Measurements from ENCODE around the gene ACADSB. TPM values are rescaled to one million over a fixed set of nuclear protein-coding genes. Genes with fewer than 3 reads are reported as not detected.

The ACADSB gene
- polyA plus RNA-seq (20.3 and 21.7 TPM in 2 replicates), polyA minus RNA-seq (25.6 and 31.5 TPM in 2 replicates)

DNA sequence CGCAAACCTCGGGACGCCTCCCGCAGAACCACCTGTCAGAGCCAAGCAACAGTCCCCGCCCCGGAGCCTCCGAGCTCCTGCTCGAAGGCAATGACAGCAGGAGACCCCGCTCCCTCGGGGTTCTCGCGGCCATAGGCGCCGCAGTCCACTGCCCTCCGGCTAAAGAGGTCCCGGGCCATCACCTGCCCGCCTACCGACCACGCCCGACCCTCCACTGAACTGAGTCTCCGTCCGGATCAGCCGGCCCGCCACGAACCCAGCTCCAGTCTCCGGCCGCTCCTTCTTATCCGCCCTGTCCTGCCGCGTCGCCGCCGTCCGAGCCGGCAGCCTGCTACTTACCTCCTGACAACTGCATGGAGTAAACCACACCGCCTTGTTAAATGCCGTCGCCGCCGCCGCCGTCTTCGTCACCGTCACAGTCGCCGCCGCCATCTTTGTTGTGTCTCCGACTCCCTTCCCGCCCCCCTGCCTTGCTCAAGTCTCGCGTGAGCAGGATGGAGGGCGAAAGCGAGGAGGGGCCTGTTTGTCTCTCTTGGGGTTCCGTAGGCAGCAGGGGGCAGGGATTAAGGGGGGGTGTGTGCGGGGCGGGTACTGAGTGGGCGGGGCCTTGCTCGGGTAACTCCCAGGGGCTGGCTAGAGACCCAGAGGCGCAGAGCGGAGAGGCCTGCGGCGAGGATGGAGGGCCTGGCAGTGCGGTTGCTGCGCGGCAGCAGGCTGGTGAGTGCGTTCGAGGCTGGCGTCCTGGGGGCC is at the start of gene ACADSB, which contains the start of gene IKZF5:
Gene ACADSB (plus strand): TSS at position 652 of the 750 bp plus-strand sequence. CDS start 24 bp downstream, at position 676.
Gene IKZF5 (minus strand): TSS at position 441 of the 750 bp plus-strand sequence. CDS start 10,170 bp downstream, outside the sequence.
- Histone ChIP-seq H3K79me2 (replicated peaks; ENCODE audit: insufficient read depth, low read length) (peaks cover 46% of the 10 kb centered on the region), H3K36me3 (ENCODE audit: insufficient read depth, low read length) (no peaks in the 10 kb centered on the region), H2AFZ (ENCODE audit: low read depth, low read length) (peak within 1 kb of the TSS; percentile 96), H3K27ac (ENCODE audit: low read length) (peak within 1 kb of the TSS; percentile 77), H3F3A (ENCODE audit: insufficient read depth, low read length, poor library complexity, severe bottlenecking) (no peaks in the 10 kb centered on the region), H3K4me3 (ENCODE audit: low read length) (peak within 1 kb of the TSS; percentile 83), H3K27me3 (ENCODE audit: insufficient read depth, low read depth, low read length) (no peaks in the 10 kb centered on the region), H3K9ac (ENCODE audit: low read length) (peak within 1 kb of the TSS; percentile 87), H3K9me3 (ENCODE audit: low read length) (no peaks in the 10 kb centered on the region), H4K20me1 (ENCODE audit: insufficient read depth) (no peaks in the 10 kb centered on the region), H3K9me2 (ENCODE audit: insufficient read depth, low read length) (no peaks in the 10 kb centered on the region), H3K4me2 (ENCODE audit: low read length) (peak within 1 kb of the TSS; percentile 87)
- TF ChIP-seq MXI1 (conservative IDR thresholded peaks at IDR 0.05; ENCODE audit: poor library complexity, severe bottlenecking), result peak; percentile 58
- TF ChIP-seq, protein P1, sequence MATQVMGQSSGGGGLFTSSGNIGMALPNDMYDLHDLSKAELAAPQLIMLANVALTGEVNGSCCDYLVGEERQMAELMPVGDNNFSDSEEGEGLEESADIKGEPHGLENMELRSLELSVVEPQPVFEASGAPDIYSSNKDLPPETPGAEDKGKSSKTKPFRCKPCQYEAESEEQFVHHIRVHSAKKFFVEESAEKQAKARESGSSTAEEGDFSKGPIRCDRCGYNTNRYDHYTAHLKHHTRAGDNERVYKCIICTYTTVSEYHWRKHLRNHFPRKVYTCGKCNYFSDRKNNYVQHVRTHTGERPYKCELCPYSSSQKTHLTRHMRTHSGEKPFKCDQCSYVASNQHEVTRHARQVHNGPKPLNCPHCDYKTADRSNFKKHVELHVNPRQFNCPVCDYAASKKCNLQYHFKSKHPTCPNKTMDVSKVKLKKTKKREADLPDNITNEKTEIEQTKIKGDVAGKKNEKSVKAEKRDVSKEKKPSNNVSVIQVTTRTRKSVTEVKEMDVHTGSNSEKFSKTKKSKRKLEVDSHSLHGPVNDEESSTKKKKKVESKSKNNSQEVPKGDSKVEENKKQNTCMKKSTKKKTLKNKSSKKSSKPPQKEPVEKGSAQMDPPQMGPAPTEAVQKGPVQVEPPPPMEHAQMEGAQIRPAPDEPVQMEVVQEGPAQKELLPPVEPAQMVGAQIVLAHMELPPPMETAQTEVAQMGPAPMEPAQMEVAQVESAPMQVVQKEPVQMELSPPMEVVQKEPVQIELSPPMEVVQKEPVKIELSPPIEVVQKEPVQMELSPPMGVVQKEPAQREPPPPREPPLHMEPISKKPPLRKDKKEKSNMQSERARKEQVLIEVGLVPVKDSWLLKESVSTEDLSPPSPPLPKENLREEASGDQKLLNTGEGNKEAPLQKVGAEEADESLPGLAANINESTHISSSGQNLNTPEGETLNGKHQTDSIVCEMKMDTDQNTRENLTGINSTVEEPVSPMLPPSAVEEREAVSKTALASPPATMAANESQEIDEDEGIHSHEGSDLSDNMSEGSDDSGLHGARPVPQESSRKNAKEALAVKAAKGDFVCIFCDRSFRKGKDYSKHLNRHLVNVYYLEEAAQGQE (IDR thresholded peaks at IDR 0.05; ENCODE audit: borderline replicate concordance), result peak; percentile 69
- no peak for TF ChIP-seq SMC3 (conservative IDR thresholded peaks at IDR 0.05; ENCODE audit: poor library complexity)
- no peak for TF ChIP-seq EP300 (conservative IDR thresholded peaks at IDR 0.05; ENCODE audit: poor library complexity, severe bottlenecking)
- TF ChIP-seq POLR2AphosphoS5 (IDR thresholded peaks at IDR 0.05), result peak; percentile 97
- TF ChIP-seq TAF1 (IDR thresholded peaks at IDR 0.05; ENCODE audit: low read depth), result peak; percentile 94
- TF ChIP-seq CTCF (IDR thresholded peaks at IDR 0.05; ENCODE audit: poor library complexity, severe bottlenecking), result no peak
- TF ChIP-seq RAD21 (conservative IDR thresholded peaks at IDR 0.05), result no peak
- no peak for TF ChIP-seq EZH2 (IDR thresholded peaks at IDR 0.05; ENCODE audit: borderline replicate concordance, insufficient read depth, low read length, poor library complexity, severe bottlenecking)

DNA sequence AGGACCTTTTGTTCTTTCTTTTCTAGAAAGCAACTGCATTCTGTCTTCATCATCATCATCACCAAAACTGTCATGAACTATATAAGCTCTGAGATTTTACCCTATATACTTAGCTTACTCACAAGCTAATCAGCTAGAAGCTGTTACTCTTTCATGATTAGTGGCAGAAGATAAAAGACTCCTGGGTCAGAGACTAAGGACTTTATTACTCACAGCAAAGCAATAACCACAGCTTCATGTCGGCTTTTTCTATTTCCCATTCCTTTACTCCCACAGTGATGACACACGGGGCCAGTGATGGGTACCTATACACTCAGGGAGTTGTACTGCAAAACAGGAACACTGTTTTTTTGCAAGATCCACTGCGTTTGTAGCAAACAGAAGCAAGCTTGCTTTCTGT is 46.4 kb upstream of the ACADSB start:
- Histone ChIP-seq H3K79me2 (replicated peaks; ENCODE audit: insufficient read depth, low read length) (no peaks in the 10 kb centered on the region), H3K4me2 (ENCODE audit: low read length) (no peak overlapping the region), H3K9me3 (ENCODE audit: low read length) (no peaks in the 10 kb centered on the region), H3K27ac (ENCODE audit: low read length) (no peak overlapping the region), H3K9ac (ENCODE audit: low read length) (no peak overlapping the region), H4K20me1 (ENCODE audit: insufficient read depth) (no peaks in the 10 kb centered on the region), H2AFZ (ENCODE audit: low read depth, low read length) (no peak overlapping the region), H3K36me3 (ENCODE audit: insufficient read depth, low read length) (no peaks in the 10 kb centered on the region), H3K4me3 (ENCODE audit: low read length) (no peak overlapping the region), H3K9me2 (ENCODE audit: insufficient read depth, low read length) (no peaks in the 10 kb centered on the region), H3K27me3 (ENCODE audit: insufficient read depth, low read depth, low read length) (no peaks in the 10 kb centered on the region), H3F3A (ENCODE audit: insufficient read depth, low read length, poor library complexity, severe bottlenecking) (no peaks in the 10 kb centered on the region)
- no peak for TF ChIP-seq POLR2AphosphoS5 (IDR thresholded peaks at IDR 0.05)
- no peak for TF ChIP-seq SMC3 (conservative IDR thresholded peaks at IDR 0.05; ENCODE audit: poor library complexity)
- no peak for TF ChIP-seq TAF1 (IDR thresholded peaks at IDR 0.05; ENCODE audit: low read depth)
- TF ChIP-seq CTCF (IDR thresholded peaks at IDR 0.05; ENCODE audit: poor library complexity, severe bottlenecking), result no peak
- no peak for TF ChIP-seq MXI1 (conservative IDR thresholded peaks at IDR 0.05; ENCODE audit: poor library complexity, severe bottlenecking)
- TF ChIP-seq EP300 (conservative IDR thresholded peaks at IDR 0.05; ENCODE audit: poor library complexity, severe bottlenecking), result no peak
- TF ChIP-seq, protein P1 (IDR thresholded peaks at IDR 0.05; ENCODE audit: borderline replicate concordance), result no peak
- no peak for TF ChIP-seq RAD21 (conservative IDR thresholded peaks at IDR 0.05)
- TF ChIP-seq EZH2 (IDR thresholded peaks at IDR 0.05; ENCODE audit: borderline replicate concordance, insufficient read depth, low read length, poor library complexity, severe bottlenecking), result no peak
